ENCODE results near the gene EXOC3L4. TPM values are rescaled to one million over a fixed set of nuclear protein-coding genes. Genes with fewer than 3 reads are reported as not detected.
A peak's percentile ranks its signal among the peaks of the same experiment; 100 is the strongest.

EXOC3L4 gene
- total and polyA plus RNA-seq, 4 donors = 24.0 to 77.8 (median 36.7) TPM

DNA sequence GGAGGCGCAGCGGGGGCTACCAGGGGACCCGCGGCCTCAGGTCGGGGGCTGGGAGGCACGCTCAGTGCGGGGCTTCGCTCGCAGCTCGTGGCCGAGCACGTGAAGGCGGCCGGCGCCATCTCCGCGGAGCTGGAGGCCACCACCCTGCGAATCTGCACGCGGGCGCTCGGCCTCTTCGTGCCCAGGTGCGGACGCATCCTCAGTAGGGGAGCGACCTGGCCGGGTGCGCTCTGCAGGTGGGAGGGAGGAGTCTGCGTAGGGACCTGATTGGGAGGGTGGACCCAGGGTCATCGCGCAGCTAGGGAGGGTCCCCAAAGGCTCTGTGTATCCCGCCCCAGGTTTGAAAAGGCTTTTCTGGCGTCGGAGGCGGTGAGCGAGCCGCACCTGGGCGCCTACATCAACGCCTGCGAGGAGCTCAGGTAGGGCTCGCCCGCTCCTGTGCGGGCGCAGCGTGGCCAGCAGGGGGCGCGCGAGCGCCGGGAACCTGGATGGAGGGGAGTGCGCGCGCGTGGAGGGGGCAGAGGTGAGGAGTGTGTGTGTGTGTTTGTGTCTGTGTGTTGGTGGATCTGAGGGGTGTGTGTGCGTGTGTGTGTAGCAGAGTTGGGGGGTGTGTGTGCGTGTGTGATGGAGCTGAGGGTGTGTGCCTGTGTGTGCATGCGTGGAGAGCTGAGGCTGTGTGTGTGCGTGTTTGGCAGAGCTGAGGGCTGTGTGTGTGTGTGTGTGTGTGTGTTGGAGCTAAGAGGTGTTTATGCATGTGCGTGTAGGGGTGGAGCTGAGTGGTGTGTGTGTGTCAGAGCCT is 10.3 kb downstream of the EXOC3L4 start:
- Histone ChIP-seq H3K9ac (ENCODE audit: low read depth in 1 of 2, low read length in 2 of 2) (no peak overlapping the region), H3K27ac (ENCODE audit: low read depth in 1 of 2, low read length in 2 of 2) (peak overlapping the region in 1 of 2 donors; percentile 70), H3K27me3 (ENCODE audit: control insufficient read depth in 4 of 4, insufficient read depth in 4 of 4, low read length in 3 of 4) (no peaks in the 10 kb centered on the region), H3K36me3 (ENCODE audit: control insufficient read depth in 4 of 4, insufficient read depth in 3 of 4, low read depth in 1 of 4, low read length in 3 of 4) (peaks cover 0 to 3% (median 0%) of the 10 kb centered on the region in 4 donors), H3K4me3 (ENCODE audit: low read depth in 1 of 3, low read length in 3 of 3) (no peak overlapping the region), H3K9me3 (ENCODE audit: control insufficient read depth in 4 of 4, low read length in 3 of 4) (no peaks in the 10 kb centered on the region), H3K4me1 (ENCODE audit: control insufficient read depth in 4 of 4, insufficient read depth in 4 of 4, low read length in 3 of 4) (peaks cover 34 to 87% (median 73%) of the 10 kb centered on the region in 4 donors)
- no peak for TF ChIP-seq SP1 (IDR thresholded peaks at IDR 0.05)
- no peak for TF ChIP-seq RXRA (IDR thresholded peaks at IDR 0.05)
- TF ChIP-seq RAD21 (IDR thresholded peaks at IDR 0.05) = peak; percentile 85 to 92
- no peak for TF ChIP-seq GABPA (IDR thresholded peaks at IDR 0.05 in 1 of 2, conservative IDR thresholded peaks at IDR 0.05 in 1 of 2)
- TF ChIP-seq, protein P1, sequence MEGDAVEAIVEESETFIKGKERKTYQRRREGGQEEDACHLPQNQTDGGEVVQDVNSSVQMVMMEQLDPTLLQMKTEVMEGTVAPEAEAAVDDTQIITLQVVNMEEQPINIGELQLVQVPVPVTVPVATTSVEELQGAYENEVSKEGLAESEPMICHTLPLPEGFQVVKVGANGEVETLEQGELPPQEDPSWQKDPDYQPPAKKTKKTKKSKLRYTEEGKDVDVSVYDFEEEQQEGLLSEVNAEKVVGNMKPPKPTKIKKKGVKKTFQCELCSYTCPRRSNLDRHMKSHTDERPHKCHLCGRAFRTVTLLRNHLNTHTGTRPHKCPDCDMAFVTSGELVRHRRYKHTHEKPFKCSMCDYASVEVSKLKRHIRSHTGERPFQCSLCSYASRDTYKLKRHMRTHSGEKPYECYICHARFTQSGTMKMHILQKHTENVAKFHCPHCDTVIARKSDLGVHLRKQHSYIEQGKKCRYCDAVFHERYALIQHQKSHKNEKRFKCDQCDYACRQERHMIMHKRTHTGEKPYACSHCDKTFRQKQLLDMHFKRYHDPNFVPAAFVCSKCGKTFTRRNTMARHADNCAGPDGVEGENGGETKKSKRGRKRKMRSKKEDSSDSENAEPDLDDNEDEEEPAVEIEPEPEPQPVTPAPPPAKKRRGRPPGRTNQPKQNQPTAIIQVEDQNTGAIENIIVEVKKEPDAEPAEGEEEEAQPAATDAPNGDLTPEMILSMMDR (IDR thresholded peaks at IDR 0.05; ENCODE audit: low read depth, low read length, missing input control) = peak; percentile 94
- TF ChIP-seq FOXA2 (IDR thresholded peaks at IDR 0.05) = no peak
- TF ChIP-seq, protein P2, sequence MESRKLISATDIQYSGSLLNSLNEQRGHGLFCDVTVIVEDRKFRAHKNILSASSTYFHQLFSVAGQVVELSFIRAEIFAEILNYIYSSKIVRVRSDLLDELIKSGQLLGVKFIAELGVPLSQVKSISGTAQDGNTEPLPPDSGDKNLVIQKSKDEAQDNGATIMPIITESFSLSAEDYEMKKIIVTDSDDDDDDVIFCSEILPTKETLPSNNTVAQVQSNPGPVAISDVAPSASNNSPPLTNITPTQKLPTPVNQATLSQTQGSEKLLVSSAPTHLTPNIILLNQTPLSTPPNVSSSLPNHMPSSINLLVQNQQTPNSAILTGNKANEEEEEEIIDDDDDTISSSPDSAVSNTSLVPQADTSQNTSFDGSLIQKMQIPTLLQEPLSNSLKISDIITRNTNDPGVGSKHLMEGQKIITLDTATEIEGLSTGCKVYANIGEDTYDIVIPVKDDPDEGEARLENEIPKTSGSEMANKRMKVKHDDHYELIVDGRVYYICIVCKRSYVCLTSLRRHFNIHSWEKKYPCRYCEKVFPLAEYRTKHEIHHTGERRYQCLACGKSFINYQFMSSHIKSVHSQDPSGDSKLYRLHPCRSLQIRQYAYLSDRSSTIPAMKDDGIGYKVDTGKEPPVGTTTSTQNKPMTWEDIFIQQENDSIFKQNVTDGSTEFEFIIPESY (IDR thresholded peaks at IDR 0.05) = no peak
- TF ChIP-seq NR2F2 (IDR thresholded peaks at IDR 0.05) = peak; percentile 62
- no peak for TF ChIP-seq MAX (IDR thresholded peaks at IDR 0.05)
- no peak for TF ChIP-seq FOXA1 (IDR thresholded peaks at IDR 0.05)
- 16% methylated on average over 59 of the region's 59 CpGs for WGBS
- DNase-seq (ENCODE audit: low spot score) = peak; percentile 80

DNA sequence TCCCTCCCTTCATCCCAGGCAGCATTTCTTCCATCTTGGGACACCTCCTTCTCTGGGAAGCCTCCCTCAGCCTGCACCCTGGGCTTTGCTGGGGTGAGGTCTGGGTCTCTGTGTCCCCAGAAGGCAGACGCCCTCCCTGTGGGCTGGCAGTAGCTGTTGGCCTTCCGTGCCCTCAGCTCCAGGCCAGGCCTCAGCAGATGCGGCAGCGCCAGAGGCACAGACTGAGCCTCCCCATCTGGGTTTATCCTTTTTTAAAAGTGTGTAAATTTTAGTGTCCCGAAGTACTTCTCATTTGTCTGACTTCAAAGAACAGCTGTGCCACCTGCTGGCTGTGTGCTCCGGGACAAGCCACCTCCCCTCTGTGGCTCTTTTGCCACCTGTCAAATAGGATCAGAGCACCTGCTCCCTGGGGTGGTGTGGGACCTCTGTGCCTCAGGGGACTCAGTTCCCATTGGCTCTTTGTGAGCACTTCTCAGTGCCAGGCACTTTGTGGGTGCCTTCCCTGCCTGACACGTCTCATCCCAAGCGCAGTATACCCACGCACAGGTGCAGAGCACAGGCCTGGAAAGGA is 11.1 kb downstream of the EXOC3L4 start:
- Histone ChIP-seq H3K4me3 (ENCODE audit: low read depth in 1 of 3, low read length in 3 of 3) (no peak overlapping the region), H3K4me1 (ENCODE audit: control insufficient read depth in 4 of 4, insufficient read depth in 4 of 4, low read length in 3 of 4) (peaks cover 36 to 88% (median 72%) of the 10 kb centered on the region in 4 donors), H3K27ac (ENCODE audit: low read depth in 1 of 2, low read length in 2 of 2) (no peak overlapping the region), H3K27me3 (ENCODE audit: control insufficient read depth in 4 of 4, insufficient read depth in 4 of 4, low read length in 3 of 4) (no peaks in the 10 kb centered on the region), H3K9me3 (ENCODE audit: control insufficient read depth in 4 of 4, low read length in 3 of 4) (no peaks in the 10 kb centered on the region), H3K36me3 (ENCODE audit: control insufficient read depth in 4 of 4, insufficient read depth in 3 of 4, low read depth in 1 of 4, low read length in 3 of 4) (peaks cover 0 to 3% (median 0%) of the 10 kb centered on the region in 4 donors), H3K9ac (ENCODE audit: low read depth in 1 of 2, low read length in 2 of 2) (no peak overlapping the region)
- DNase-seq (ENCODE audit: low spot score) = no peak
- WGBS = 67% methylated on average over 9 of the region's 9 CpGs
- no peak for TF ChIP-seq MAX (IDR thresholded peaks at IDR 0.05)
- TF ChIP-seq RAD21 (IDR thresholded peaks at IDR 0.05) = peak in 1 of 2 donors; percentile 21

DNA sequence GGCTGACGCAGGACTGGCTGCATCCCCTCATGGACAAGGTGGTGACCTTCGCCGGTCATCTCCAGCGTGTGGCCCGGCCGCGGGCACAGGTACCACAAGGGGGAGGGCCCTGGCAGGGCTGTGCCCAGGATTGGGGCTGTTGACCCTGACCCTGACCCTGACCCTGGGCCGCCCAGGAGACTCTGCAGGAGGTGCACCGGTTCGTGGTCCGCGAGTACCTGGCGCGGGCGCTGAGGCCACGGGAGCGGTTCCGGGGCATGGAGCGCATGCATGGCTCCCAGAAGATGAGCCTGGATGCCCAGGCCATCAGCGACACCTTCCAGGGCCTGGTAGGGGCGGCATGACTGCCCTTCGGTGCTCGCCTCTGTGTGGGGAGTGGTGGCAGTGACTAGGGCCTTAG is 12.9 kb downstream of the EXOC3L4 start:
- no peaks in the 10 kb centered on the region for H3K9me3 ChIP-seq (ENCODE audit: control insufficient read depth in 4 of 4, low read length in 3 of 4)
- H3K9ac ChIP-seq (ENCODE audit: low read depth in 1 of 2, low read length in 2 of 2) = no peak overlapping the region
- no peak for DNase-seq (ENCODE audit: low spot score)
- peaks cover 0 to 3% (median 0%) of the 10 kb centered on the region in 4 donors for H3K36me3 ChIP-seq (ENCODE audit: control insufficient read depth in 4 of 4, insufficient read depth in 3 of 4, low read depth in 1 of 4, low read length in 3 of 4)
- peaks cover 37 to 88% (median 67%) of the 10 kb centered on the region in 4 donors for H3K4me1 ChIP-seq (ENCODE audit: control insufficient read depth in 4 of 4, insufficient read depth in 4 of 4, low read length in 3 of 4)
- no peaks in the 10 kb centered on the region for H3K27me3 ChIP-seq (ENCODE audit: control insufficient read depth in 4 of 4, insufficient read depth in 4 of 4, low read length in 3 of 4)
- no peak overlapping the region for H3K4me3 ChIP-seq (ENCODE audit: low read depth in 1 of 3, low read length in 3 of 3)
- no peak overlapping the region for H3K27ac ChIP-seq (ENCODE audit: low read depth in 1 of 2, low read length in 2 of 2)
- 56% methylated on average over 23 of the region's 23 CpGs for WGBS
- no peak for TF ChIP-seq FOXA2 (IDR thresholded peaks at IDR 0.05)
- TF ChIP-seq, protein P3, sequence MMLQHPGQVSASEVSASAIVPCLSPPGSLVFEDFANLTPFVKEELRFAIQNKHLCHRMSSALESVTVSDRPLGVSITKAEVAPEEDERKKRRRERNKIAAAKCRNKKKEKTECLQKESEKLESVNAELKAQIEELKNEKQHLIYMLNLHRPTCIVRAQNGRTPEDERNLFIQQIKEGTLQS (IDR thresholded peaks at IDR 0.05) = no peak
- TF ChIP-seq, protein P1 (IDR thresholded peaks at IDR 0.05; ENCODE audit: low read depth, low read length, missing input control) = no peak
- peak; percentile 54 for TF ChIP-seq NR2F2 (IDR thresholded peaks at IDR 0.05)
- no peak for TF ChIP-seq FOXA1 (IDR thresholded peaks at IDR 0.05)
- peak; percentile 81 to 85 for TF ChIP-seq RXRA (IDR thresholded peaks at IDR 0.05)
- no peak for TF ChIP-seq REST (IDR thresholded peaks at IDR 0.05)
- no peak for TF ChIP-seq TAF1 (conservative IDR thresholded peaks at IDR 0.05)
- TF ChIP-seq JUND (IDR thresholded peaks at IDR 0.05) = no peak
- peak in 1 of 2 donors; percentile 35 for TF ChIP-seq RAD21 (IDR thresholded peaks at IDR 0.05)

Measured in liver (tissue), 9 donors.